ENCODE data around the gene ADAR.

DNA sequence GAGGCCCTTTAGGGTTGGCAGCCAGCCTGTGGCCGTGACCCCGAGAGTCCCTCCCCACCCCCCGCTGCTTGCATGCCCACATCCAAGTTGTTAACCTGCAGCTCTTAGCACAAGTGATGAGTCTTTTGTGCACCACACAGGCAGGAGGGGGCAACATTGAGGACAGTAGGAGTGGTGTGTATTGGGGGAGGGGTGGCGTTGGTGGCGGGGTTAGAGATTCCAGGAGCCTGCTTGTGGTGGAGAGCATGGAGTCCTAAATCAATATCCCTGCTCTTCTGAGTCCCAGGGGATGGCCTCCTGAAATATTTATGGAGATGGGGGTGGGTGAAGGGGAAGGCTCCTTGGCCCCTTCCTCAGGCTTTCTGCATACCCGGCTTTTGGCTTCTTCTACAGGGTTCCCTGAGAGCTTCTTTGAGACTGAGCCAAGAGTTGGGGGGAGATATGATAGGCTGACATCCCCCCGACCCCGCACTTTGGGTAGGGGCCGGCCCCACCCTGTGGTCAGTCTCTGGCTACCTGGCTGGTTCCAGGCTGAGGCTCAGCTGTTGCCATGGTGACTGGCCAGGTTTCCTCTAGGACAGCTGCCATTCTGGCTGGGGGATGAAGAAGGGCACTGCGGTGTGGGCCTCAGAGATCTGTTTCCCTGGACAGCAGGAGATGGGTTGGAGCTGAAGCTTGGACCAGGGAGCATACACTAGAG lies 35.4 kb downstream of the ADAR start:
- TF ChIP-seq, protein P1, sequence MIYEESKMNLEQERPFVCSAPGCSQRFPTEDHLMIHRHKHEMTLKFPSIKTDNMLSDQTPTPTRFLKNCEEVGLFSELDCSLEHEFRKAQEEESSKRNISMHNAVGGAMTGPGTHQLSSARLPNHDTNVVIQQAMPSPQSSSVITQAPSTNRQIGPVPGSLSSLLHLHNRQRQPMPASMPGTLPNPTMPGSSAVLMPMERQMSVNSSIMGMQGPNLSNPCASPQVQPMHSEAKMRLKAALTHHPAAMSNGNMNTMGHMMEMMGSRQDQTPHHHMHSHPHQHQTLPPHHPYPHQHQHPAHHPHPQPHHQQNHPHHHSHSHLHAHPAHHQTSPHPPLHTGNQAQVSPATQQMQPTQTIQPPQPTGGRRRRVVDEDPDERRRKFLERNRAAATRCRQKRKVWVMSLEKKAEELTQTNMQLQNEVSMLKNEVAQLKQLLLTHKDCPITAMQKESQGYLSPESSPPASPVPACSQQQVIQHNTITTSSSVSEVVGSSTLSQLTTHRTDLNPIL (CRISPR knock-in tag; IDR thresholded peaks at IDR 0.05; ENCODE audit: low read depth): no peak
- TF ChIP-seq OSR1 (CRISPR knock-in tag; IDR thresholded peaks at IDR 0.05): no peak
- no peak for TF ChIP-seq ARNTL (CRISPR knock-in tag; IDR thresholded peaks at IDR 0.05; ENCODE audit: borderline replicate concordance, low read depth)
- TF ChIP-seq RARB (CRISPR knock-in tag; IDR thresholded peaks at IDR 0.05): no peak
- TF ChIP-seq ESRRG (CRISPR knock-in tag; IDR thresholded peaks at IDR 0.05): no peak
- TF ChIP-seq, protein P2, sequence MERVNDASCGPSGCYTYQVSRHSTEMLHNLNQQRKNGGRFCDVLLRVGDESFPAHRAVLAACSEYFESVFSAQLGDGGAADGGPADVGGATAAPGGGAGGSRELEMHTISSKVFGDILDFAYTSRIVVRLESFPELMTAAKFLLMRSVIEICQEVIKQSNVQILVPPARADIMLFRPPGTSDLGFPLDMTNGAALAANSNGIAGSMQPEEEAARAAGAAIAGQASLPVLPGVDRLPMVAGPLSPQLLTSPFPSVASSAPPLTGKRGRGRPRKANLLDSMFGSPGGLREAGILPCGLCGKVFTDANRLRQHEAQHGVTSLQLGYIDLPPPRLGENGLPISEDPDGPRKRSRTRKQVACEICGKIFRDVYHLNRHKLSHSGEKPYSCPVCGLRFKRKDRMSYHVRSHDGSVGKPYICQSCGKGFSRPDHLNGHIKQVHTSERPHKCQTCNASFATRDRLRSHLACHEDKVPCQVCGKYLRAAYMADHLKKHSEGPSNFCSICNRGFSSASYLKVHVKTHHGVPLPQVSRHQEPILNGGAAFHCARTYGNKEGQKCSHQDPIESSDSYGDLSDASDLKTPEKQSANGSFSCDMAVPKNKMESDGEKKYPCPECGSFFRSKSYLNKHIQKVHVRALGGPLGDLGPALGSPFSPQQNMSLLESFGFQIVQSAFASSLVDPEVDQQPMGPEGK (CRISPR knock-in tag; IDR thresholded peaks at IDR 0.05; ENCODE audit: borderline replicate concordance): no peak
- no peak for TF ChIP-seq ZC3H10 (CRISPR knock-in tag; IDR thresholded peaks at IDR 0.05)
- TF ChIP-seq ISL1 (CRISPR knock-in tag; IDR thresholded peaks at IDR 0.05): no peak
- TF ChIP-seq, protein P3, sequence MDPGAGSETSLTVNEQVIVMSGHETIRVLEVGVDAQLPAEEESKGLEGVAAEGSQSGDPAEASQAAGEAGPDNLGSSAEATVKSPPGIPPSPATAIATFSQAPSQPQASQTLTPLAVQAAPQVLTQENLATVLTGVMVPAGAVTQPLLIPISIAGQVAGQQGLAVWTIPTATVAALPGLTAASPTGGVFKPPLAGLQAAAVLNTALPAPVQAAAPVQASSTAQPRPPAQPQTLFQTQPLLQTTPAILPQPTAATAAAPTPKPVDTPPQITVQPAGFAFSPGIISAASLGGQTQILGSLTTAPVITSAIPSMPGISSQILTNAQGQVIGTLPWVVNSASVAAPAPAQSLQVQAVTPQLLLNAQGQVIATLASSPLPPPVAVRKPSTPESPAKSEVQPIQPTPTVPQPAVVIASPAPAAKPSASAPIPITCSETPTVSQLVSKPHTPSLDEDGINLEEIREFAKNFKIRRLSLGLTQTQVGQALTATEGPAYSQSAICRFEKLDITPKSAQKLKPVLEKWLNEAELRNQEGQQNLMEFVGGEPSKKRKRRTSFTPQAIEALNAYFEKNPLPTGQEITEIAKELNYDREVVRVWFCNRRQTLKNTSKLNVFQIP (CRISPR knock-in tag; IDR thresholded peaks at IDR 0.05; ENCODE audit: borderline replicate concordance, low read depth): no peak
- TF ChIP-seq, protein P4, sequence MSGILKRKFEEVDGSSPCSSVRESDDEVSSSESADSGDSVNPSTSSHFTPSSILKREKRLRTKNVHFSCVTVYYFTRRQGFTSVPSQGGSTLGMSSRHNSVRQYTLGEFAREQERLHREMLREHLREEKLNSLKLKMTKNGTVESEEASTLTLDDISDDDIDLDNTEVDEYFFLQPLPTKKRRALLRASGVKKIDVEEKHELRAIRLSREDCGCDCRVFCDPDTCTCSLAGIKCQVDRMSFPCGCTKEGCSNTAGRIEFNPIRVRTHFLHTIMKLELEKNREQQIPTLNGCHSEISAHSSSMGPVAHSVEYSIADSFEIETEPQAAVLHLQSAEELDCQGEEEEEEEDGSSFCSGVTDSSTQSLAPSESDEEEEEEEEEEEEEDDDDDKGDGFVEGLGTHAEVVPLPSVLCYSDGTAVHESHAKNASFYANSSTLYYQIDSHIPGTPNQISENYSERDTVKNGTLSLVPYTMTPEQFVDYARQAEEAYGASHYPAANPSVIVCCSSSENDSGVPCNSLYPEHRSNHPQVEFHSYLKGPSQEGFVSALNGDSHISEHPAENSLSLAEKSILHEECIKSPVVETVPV (CRISPR knock-in tag; IDR thresholded peaks at IDR 0.05): no peak
- TF ChIP-seq ZFP30 (CRISPR knock-in tag; IDR thresholded peaks at IDR 0.05): no peak
- TF ChIP-seq CSDC2 (CRISPR knock-in tag; IDR thresholded peaks at IDR 0.05): no peak
